ENCODE results near the gene GPAT3.

The GPAT3 gene

DNA sequence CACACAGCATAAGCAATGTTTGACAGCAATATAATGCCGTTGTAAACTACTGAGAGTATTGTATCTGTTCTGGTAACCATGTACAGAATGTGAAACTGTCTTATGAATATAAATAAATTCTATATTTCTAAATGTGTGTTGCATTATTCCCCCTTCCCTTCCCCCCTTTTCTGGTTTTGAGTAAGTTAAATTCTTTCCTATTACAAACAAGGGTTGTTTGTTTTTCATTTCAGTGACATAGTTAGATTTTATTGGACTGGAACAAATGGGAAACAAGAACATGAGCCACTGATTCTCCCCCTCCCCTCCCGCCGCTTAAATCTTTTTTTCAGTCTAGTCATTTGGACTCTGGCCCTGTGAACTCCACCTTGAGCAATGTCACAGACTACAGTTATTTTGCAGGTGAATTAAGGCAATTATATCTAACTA, 69.8 kb downstream of the GPAT3 start:
- TF ChIP-seq, protein P1, sequence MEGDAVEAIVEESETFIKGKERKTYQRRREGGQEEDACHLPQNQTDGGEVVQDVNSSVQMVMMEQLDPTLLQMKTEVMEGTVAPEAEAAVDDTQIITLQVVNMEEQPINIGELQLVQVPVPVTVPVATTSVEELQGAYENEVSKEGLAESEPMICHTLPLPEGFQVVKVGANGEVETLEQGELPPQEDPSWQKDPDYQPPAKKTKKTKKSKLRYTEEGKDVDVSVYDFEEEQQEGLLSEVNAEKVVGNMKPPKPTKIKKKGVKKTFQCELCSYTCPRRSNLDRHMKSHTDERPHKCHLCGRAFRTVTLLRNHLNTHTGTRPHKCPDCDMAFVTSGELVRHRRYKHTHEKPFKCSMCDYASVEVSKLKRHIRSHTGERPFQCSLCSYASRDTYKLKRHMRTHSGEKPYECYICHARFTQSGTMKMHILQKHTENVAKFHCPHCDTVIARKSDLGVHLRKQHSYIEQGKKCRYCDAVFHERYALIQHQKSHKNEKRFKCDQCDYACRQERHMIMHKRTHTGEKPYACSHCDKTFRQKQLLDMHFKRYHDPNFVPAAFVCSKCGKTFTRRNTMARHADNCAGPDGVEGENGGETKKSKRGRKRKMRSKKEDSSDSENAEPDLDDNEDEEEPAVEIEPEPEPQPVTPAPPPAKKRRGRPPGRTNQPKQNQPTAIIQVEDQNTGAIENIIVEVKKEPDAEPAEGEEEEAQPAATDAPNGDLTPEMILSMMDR (IDR thresholded peaks at IDR 0.05; ENCODE audit: borderline replicate concordance, control extremely low read depth, extremely low read depth, insufficient read depth, missing control alignments): no peak
- in situ Hi-C loops (cut with MboI; ENCODE audit: low sequenced_read_pairs, unreplicated experiment): no loop called here
- no peak for DNase-seq (ENCODE audit: low spot score)

DNA sequence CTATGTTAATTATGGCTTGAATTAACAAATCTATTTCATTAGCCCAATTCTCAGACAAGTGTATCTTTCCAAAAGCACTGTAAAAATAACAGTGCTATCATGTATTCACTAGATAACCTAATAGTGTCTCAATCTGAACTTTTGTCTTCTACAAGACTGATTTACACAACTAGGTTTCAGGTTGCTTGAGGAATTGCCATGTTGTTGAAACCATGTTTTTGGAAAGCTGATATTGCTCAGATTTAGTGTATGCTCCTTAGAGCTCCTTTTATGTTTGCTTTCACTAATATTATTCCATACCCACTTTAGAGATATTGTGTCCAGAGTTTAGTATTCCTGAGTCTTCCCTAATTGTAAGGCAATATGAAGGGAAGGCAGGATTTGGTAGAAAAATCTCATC, 70.6 kb downstream of the GPAT3 start:
- no peak for DNase-seq (ENCODE audit: low spot score)
- in situ Hi-C loops (cut with MboI; ENCODE audit: low sequenced_read_pairs, unreplicated experiment): no loop called here
- TF ChIP-seq, protein P1 (IDR thresholded peaks at IDR 0.05; ENCODE audit: borderline replicate concordance, control extremely low read depth, extremely low read depth, insufficient read depth, missing control alignments): no peak

DNA sequence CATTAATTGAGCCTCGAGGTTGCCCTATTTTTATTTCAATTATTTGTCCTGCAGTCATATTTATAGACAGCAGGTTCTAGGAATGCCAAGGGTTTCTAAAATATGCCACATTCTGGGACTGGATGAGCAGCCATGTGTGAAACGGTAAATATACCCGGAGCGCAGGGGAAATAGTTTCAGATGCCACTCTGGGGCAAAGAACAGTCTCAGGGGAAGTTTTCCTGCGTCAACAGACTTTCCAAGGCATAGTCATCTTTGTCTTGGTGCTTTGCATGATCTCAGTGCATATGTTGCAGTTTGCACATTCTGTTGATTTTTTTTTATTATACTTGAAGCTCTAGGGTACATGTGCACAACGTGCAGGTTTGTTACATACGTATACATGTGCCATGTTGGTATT, 71.0 kb downstream of the GPAT3 start:
- in situ Hi-C loops (cut with MboI; ENCODE audit: low sequenced_read_pairs, unreplicated experiment): no loop called here
- no peak for DNase-seq (ENCODE audit: low spot score)
- TF ChIP-seq, protein P1 (IDR thresholded peaks at IDR 0.05; ENCODE audit: borderline replicate concordance, control extremely low read depth, extremely low read depth, insufficient read depth, missing control alignments): no peak

DNA sequence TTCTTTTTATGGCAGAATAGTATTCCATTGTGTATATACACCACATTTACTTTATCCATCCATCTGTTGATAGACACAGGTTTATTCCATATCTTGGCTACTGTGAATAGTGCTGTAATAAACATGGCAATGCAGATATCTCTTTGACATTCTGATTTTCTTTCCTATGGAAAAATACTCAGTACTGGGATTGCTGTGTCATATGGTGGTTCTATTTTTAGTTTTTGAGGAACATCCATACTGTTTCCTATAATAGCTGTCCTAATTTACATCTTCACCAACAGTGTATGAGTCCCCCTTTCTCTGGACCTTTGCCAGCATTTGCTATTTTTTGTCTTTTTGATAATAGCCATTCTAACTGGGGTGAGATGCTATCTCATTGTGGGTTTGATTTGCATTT, 73.5 kb downstream of the GPAT3 start:
- in situ Hi-C loops (cut with MboI; ENCODE audit: low sequenced_read_pairs, unreplicated experiment): no loop called here
- TF ChIP-seq, protein P1 (IDR thresholded peaks at IDR 0.05; ENCODE audit: borderline replicate concordance, control extremely low read depth, extremely low read depth, insufficient read depth, missing control alignments): no peak
- DNase-seq (ENCODE audit: low spot score): no peak

DNA sequence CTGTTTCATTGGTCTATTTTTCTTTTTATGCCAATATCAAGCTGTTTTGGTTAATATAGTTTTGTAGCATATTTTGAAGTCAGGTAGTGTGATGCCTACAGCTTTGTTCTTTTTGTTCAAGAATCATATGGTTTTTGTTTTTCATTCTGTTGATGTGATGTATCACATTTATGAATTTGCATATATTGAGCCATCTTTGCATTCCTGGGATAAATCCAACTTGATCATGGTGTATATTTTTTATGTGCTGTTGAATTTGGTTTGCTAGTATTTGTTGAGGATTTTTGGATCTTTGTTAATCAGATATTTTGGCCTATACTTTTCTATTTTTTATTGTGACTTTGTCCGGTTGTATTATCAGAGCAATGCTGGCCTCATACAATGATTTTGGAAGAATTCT, 74.8 kb downstream of the GPAT3 start:
- no peak for DNase-seq (ENCODE audit: low spot score)
- in situ Hi-C loops (cut with MboI; ENCODE audit: low sequenced_read_pairs, unreplicated experiment): no loop called here
- TF ChIP-seq, protein P1 (IDR thresholded peaks at IDR 0.05; ENCODE audit: borderline replicate concordance, control extremely low read depth, extremely low read depth, insufficient read depth, missing control alignments): no peak

DNA sequence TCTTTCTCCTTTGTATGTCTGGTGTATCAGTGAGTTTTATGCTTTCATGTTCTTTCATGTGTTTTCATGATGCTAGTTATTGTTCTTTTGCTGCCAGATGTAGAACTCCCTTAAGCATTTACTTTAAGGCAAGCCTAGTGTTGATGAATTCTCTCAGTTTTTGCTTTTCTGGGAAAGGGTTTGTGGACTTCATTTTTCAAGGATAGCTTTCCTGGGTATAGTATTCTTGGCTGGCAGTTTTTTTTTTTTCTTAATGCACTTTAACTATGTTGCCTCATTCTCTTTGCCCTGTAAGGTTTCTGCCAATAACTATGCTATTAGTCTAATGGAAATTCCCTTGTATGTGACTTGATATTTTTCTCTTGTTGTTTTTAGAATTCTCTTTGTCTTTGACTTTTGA, 77.1 kb downstream of the GPAT3 start:
- in situ Hi-C loops (cut with MboI; ENCODE audit: low sequenced_read_pairs, unreplicated experiment): no loop called here
- TF ChIP-seq, protein P1 (IDR thresholded peaks at IDR 0.05; ENCODE audit: borderline replicate concordance, control extremely low read depth, extremely low read depth, insufficient read depth, missing control alignments): no peak
- DNase-seq (ENCODE audit: low spot score): no peak

GRCh38 chr4:83613994-83614393, 78.1 kb downstream of the GPAT3 start:
- DNase-seq (ENCODE audit: low spot score): no peak
- in situ Hi-C loops (cut with MboI; ENCODE audit: low sequenced_read_pairs, unreplicated experiment): no loop called here
- TF ChIP-seq, protein P1 (IDR thresholded peaks at IDR 0.05; ENCODE audit: borderline replicate concordance, control extremely low read depth, extremely low read depth, insufficient read depth, missing control alignments): no peak

Data from GM13976 (cell line).